SK-N-SH treated with all-trans-retinoic acid at 6 μM for 48 hours (cell line): ENCODE results near the gene SPACDR.

Experiments used
- ESRRG ChIP-seq: fragments of 250-450 bp; sonication (Bioruptor Pico); IDR thresholded peaks from 2 replicates; pipeline ENCODE4 v1.6.1; 2021; ENCODE audit warnings: mild to moderate bottlenecking
- ISL1 ChIP-seq: fragments of 250-450 bp; sonication (Bioruptor Pico); IDR thresholded peaks from 2 replicates; pipeline ENCODE4 v2.1.2; 2022; ENCODE audit warnings: mild to moderate bottlenecking, moderate library complexity
- SNAI2 ChIP-seq: fragments of 250-450 bp; sonication (Bioruptor Pico); IDR thresholded peaks from 2 replicates; pipeline ENCODE4 v1.5.0; 2020; ENCODE audit warnings: mild to moderate bottlenecking, moderate library complexity
- ZC3H10 ChIP-seq: fragments of 250-450 bp; sonication (Bioruptor Pico); IDR thresholded peaks from 2 replicates; pipeline ENCODE4 v1.5.1; 2021; ENCODE audit warnings: mild to moderate bottlenecking, moderate library complexity
- ZFP3 ChIP-seq: fragments of 250-450 bp; sonication (Bioruptor Pico); IDR thresholded peaks from 2 replicates; pipeline ENCODE4 v1.5.0; 2020; ENCODE audit warnings: mild to moderate bottlenecking, moderate library complexity
- TF ChIP-seq, protein P1 (sequence below): fragments of 250-450 bp; sonication (Bioruptor Pico); IDR thresholded peaks from 2 replicates; pipeline ENCODE4 v1.8.0; 2020; ENCODE audit warnings: mild to moderate bottlenecking, moderate library complexity, borderline replicate concordance

GRCh38 chr7:100490483-100491191, 26.6 kb upstream of the SPACDR start:
- TF ChIP-seq ZFP3 (CRISPR knock-in tag) = no peak
- no peak for TF ChIP-seq ESRRG
- no peak for TF ChIP-seq ISL1 (CRISPR knock-in tag)
- TF ChIP-seq, protein P1, sequence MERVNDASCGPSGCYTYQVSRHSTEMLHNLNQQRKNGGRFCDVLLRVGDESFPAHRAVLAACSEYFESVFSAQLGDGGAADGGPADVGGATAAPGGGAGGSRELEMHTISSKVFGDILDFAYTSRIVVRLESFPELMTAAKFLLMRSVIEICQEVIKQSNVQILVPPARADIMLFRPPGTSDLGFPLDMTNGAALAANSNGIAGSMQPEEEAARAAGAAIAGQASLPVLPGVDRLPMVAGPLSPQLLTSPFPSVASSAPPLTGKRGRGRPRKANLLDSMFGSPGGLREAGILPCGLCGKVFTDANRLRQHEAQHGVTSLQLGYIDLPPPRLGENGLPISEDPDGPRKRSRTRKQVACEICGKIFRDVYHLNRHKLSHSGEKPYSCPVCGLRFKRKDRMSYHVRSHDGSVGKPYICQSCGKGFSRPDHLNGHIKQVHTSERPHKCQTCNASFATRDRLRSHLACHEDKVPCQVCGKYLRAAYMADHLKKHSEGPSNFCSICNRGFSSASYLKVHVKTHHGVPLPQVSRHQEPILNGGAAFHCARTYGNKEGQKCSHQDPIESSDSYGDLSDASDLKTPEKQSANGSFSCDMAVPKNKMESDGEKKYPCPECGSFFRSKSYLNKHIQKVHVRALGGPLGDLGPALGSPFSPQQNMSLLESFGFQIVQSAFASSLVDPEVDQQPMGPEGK (CRISPR knock-in tag) = no peak
- no peak for TF ChIP-seq ZC3H10
- TF ChIP-seq SNAI2 (CRISPR knock-in tag) = no peak
